Measurements from ENCODE around the gene TFDP2.
"Not testable (repeated sequence)": the region's sequence is repeated elsewhere in the genome, so short reads cannot be mapped to it uniquely, and the experiment has no call there.

The TFDP2 gene

GRCh38 chr3:141929341-141929995 lies 219.9 kb downstream of the TFDP2 start:
- DNase-seq, result no peak

GRCh38 chr3:141928631-141929270 lies 220.6 kb downstream of the TFDP2 start:
- DNase-seq, result no peak

- no peak for DNase-seq
Observed at GRCh38 chr3:141926929-141927328, 222.4 kb downstream of the TFDP2 start.

- not testable (repeated sequence) for DNase-seq
Observed at GRCh38 chr3:141925677-141926076, 223.7 kb downstream of the TFDP2 start.

GRCh38 chr3:141921316-141921715 lies 228.0 kb downstream of the TFDP2 start:
- DNase-seq, result no peak

GRCh38 chr3:141920701-141921100 lies 228.6 kb downstream of the TFDP2 start:
- DNase-seq, result no peak

GRCh38 chr3:141915766-141916165 lies 233.6 kb downstream of the TFDP2 start:
- no peak for DNase-seq

GRCh38 chr3:141915016-141915415 lies 234.3 kb downstream of the TFDP2 start:
- DNase-seq, result no peak

GRCh38 chr3:141914311-141914710 lies 235.0 kb downstream of the TFDP2 start:
- DNase-seq, result no peak

GRCh38 chr3:141913150-141913811 lies 236.1 kb downstream of the TFDP2 start:
- no peak for DNase-seq

GRCh38 chr3:141909986-141910385 lies 239.4 kb downstream of the TFDP2 start:
- DNase-seq, result not testable (repeated sequence)

GRCh38 chr3:141909408-141909807 lies 239.9 kb downstream of the TFDP2 start:
- no peak for DNase-seq

GRCh38 chr3:141905129-141905528 lies 244.2 kb downstream of the TFDP2 start:
- DNase-seq, result no peak

GRCh38 chr3:141904203-141904602 lies 245.1 kb downstream of the TFDP2 start:
- DNase-seq, result no peak

- DNase-seq, result no peak
Observed at GRCh38 chr3:141901914-141902313, 247.4 kb downstream of the TFDP2 start.

- DNase-seq, result no peak
Observed at GRCh38 chr3:141900343-141900742, 249.0 kb downstream of the TFDP2 start.

- DNase-seq, result no peak
Observed at GRCh38 chr3:141898908-141899307, 250.4 kb downstream of the TFDP2 start.

GRCh38 chr3:141895731-141896130 lies 253.6 kb downstream of the TFDP2 start:
- no peak for DNase-seq

GRCh38 chr3:141894524-141895176 lies 254.7 kb downstream of the TFDP2 start:
- no peak for DNase-seq
